Smooth muscle cell (in vitro differentiated cells): ENCODE measurements around the gene HOTAIR. TPM values are rescaled to one million over a fixed set of nuclear protein-coding genes. Genes with fewer than 3 reads are reported as not detected.

Experiments
- DNase-seq: peaks from one replicate; lab custom pipeline; 2025; ENCODE audit not compliant: unreplicated experiment; lab: John Stamatoyannopoulos, UW
- H2AFZ ChIP-seq: fragments of 200-600 bp; sonication (generic); 2 replicates; pipeline ENCODE4 v1.6.0; 2016; ENCODE audit warnings: antibody characterized with exemption, low read depth, mild to moderate bottlenecking
- H3F3A ChIP-seq: fragments of 200-600 bp; sonication (generic); 2 replicates; pipeline ENCODE4 v1.6.0; 2017; ENCODE audit warnings: antibody characterized with exemption, low read depth
- H3K27ac ChIP-seq: fragments of 200-600 bp; sonication (generic); 2 replicates; pipeline ENCODE4 v1.5.1; 2016; ENCODE audit warnings: low read depth, mild to moderate bottlenecking
- H3K27me3 ChIP-seq: fragments of 200-600 bp; sonication (generic); 2 replicates; pipeline ENCODE4 v1.6.1; 2016; ENCODE audit warnings: low read depth, mild to moderate bottlenecking
- H3K36me3 ChIP-seq: fragments of 200-600 bp; sonication (generic); 2 replicates; pipeline ENCODE4 v1.5.1; 2016; ENCODE audit warnings: low read depth
- H3K4me1 ChIP-seq: fragments of 200-600 bp; sonication (generic); 2 replicates; pipeline ENCODE4 v1.5.1; 2016; ENCODE audit warnings: low read depth
- H3K4me2 ChIP-seq: fragments of 200-600 bp; sonication (generic); 2 replicates; pipeline ENCODE4 v1.6.0; 2016; ENCODE audit warnings: mild to moderate bottlenecking
- H3K4me3 ChIP-seq: fragments of 200-600 bp; sonication (generic); 2 replicates; pipeline ENCODE4 v1.5.1; 2016; ENCODE audit warnings: mild to moderate bottlenecking
- H3K79me2 ChIP-seq: fragments of 200-600 bp; sonication (generic); 2 replicates; pipeline ENCODE4 v1.6.0; 2016; ENCODE audit warnings: low read depth, mild to moderate bottlenecking
- H3K9ac ChIP-seq: fragments of 200-600 bp; sonication (generic); 2 replicates; pipeline ENCODE4 v1.6.0; 2016; ENCODE audit warnings: low read depth
- H3K9me3 ChIP-seq: fragments of 200-600 bp; sonication (generic); replicated peaks from 2 replicates; pipeline ENCODE4 v1.5.1; 2016; ENCODE audit warnings: low read depth
- H4K20me1 ChIP-seq: fragments of 200-600 bp; sonication (generic); 2 replicates; pipeline ENCODE4 v1.6.0; 2016; ENCODE audit warnings: low read depth
- WGBS: methylation state at CpG from one replicate; pipeline ENCODE4 v1.1.7; 2016; ENCODE audit warnings: low lambda C conversion rate; 5-methylcytosine and 5-hydroxymethylcytosine counted together
- polyA plus RNA-seq: library from polyadenylated mRNA; unstranded; fragments of >200 nt; fragmentation: Nextera tagmentation; extraction: Ambion mirVana; gene quantifications from 2 replicates; pipeline ENCODE4 v1.2.1, GENCODE V29; 2016
- total RNA-seq: library from RNA; depleted of rRNA; stranded (reverse); fragments of >200 nt; gene quantifications from 2 replicates; pipeline ENCODE4 v1.2.3, GENCODE V29; 2014
- TF ChIP-seq, protein P1 (sequence below): fragments of 200-600 bp; sonication (generic); IDR thresholded peaks from 2 replicates; pipeline ENCODE4 v1.5.1; 2017; ENCODE audit warnings: borderline replicate concordance, mild to moderate bottlenecking, antibody characterized with exemption; ENCODE audit not compliant: insufficient read depth, poor library complexity, severe bottlenecking

The HOTAIR gene
- total and polyA plus RNA-seq, 2 experiments from 2014 or later, result 0.43 TPM; not detected in 1

DNA sequence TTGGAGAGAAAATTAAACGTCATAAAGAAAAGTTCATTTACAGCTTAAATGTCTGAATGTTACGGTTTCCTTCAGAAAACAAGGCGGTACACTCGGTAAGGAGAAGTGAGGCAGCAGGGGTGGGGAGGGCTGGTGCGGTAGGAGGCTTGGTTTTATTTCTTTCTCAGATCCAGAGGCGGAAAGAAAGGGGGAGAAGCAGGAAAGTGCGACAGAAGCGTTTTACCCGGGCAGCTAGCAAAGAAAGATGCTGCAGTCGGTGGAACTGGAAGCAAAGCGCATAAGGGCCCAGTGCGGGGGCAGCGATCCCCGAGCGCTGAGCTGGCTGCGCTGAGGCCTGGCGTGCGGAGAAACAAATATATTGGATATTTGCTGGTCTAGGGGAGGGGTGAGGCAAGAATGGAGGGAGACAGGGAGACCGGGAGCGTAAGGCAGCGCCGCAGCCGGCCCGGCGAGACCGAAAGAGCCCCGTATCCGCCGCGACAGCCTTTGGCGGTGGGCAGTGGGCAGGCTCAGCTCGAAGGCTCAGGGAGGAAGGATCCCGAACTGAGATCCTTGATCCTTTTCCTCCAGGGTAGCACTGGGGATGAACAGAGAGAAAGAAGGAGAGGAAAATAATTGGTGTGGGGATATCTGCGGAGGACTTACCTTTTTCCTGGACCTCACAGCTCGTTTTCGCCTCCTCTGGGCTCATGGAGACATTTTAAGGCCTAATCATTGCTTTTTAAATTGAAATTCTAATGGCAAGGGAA is 8.2 kb downstream of the HOTAIR start:
- DNase-seq, result no peak
- no peak overlapping the region for H3K9ac ChIP-seq
- no peaks in the 10 kb centered on the region for H3K79me2 ChIP-seq
- no peaks in the 10 kb centered on the region for H3K9me3 ChIP-seq
- H3K4me2 ChIP-seq, result peak overlapping the region; percentile 63
- no peaks in the 10 kb centered on the region for H3F3A ChIP-seq
- H3K27ac ChIP-seq, result no peak overlapping the region
- no peaks in the 10 kb centered on the region for H3K36me3 ChIP-seq
- H3K27me3 ChIP-seq, result peaks cover 100% of the 10 kb centered on the region
- peak overlapping the region; percentile 30 for H3K4me3 ChIP-seq
- TF ChIP-seq, protein P1, sequence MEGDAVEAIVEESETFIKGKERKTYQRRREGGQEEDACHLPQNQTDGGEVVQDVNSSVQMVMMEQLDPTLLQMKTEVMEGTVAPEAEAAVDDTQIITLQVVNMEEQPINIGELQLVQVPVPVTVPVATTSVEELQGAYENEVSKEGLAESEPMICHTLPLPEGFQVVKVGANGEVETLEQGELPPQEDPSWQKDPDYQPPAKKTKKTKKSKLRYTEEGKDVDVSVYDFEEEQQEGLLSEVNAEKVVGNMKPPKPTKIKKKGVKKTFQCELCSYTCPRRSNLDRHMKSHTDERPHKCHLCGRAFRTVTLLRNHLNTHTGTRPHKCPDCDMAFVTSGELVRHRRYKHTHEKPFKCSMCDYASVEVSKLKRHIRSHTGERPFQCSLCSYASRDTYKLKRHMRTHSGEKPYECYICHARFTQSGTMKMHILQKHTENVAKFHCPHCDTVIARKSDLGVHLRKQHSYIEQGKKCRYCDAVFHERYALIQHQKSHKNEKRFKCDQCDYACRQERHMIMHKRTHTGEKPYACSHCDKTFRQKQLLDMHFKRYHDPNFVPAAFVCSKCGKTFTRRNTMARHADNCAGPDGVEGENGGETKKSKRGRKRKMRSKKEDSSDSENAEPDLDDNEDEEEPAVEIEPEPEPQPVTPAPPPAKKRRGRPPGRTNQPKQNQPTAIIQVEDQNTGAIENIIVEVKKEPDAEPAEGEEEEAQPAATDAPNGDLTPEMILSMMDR, result no peak
- H2AFZ ChIP-seq, result peak overlapping the region; percentile 68
- 4% methylated on average over 36 of the region's 36 CpGs for WGBS
- no peaks in the 10 kb centered on the region for H4K20me1 ChIP-seq
- H3K4me1 ChIP-seq, result no peaks in the 10 kb centered on the region

DNA sequence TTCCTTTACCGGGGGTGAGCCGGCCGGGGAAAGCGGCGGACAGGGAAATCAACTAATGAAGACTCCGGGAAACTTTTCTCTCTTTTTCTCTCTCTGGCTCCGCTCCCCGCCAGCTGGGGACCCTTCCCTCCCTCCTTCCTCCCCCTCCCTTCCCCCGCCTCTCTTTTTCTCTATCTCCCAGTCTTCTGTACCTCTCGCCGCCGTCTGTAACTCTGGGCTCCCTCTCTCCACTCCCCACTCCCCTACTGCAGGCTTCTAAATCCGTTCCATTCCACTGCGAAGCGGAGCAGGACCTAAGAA is 8.7 kb downstream of the HOTAIR start:
- WGBS, result 4% methylated on average over 11 of the region's 15 CpGs
- DNase-seq, result no peak
- Histone ChIP-seq H3K4me2 (peak overlapping the region; percentile 63), H3K36me3 (no peaks in the 10 kb centered on the region), H3K4me3 (peak overlapping the region; percentile 30), H3K9me3 (no peaks in the 10 kb centered on the region), H3K79me2 (no peaks in the 10 kb centered on the region), H3K27ac (no peak overlapping the region), H3K4me1 (no peaks in the 10 kb centered on the region), H3K27me3 (peaks cover 100% of the 10 kb centered on the region), H3F3A (no peaks in the 10 kb centered on the region), H4K20me1 (no peaks in the 10 kb centered on the region), H3K9ac (no peak overlapping the region), H2AFZ (peak overlapping the region; percentile 68)
- TF ChIP-seq, protein P1, result no peak

DNA sequence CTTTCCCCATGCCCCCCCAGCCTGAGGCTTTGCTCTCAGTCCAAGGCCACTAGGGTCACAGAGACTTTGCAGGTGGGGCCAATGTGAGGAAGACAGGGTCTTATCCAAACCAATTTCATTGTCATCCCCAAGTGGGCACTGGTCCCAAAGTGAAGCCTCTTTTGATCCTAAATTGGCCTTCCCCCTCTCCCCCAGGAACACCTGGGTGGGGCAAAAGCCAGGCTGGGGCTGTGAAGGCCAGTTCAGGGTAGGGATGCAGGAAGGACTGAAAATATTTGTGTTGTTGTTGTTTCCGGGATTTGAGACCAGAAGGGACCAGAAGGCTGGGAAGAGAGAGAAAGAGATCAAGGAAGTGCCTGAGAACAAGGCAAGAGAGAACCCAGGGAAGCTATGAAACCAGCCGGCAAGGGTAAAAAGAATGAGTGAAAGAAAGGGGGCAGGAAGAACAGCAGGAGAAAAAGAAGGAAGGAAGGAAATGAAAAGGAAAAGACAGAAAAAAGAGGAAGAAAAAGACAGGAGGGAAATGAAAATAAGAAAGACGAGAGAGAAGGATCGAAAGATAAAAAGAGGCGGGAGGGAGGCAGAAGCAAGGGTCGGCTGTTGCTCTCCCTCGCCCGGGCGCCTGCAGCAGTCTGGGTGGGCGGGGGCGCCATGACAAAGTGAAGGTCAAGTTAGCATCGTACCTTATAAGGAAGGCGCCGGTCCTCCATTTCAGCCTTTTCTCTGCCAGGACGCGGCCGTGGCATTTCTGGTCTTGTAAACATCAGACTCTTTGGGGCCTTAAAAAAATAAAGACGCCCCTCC is 9.3 kb downstream of the HOTAIR start:
- Histone ChIP-seq H3K27me3 (peaks cover 100% of the 10 kb centered on the region), H3K27ac (no peak overlapping the region), H3K9me3 (no peaks in the 10 kb centered on the region), H2AFZ (peak overlapping the region; percentile 68), H3K4me2 (peak overlapping the region; percentile 63), H4K20me1 (no peaks in the 10 kb centered on the region), H3K79me2 (no peaks in the 10 kb centered on the region), H3K4me1 (no peaks in the 10 kb centered on the region), H3K9ac (no peak overlapping the region), H3K4me3 (peak overlapping the region; percentile 30), H3K36me3 (no peaks in the 10 kb centered on the region), H3F3A (no peaks in the 10 kb centered on the region)
- TF ChIP-seq, protein P1, result no peak
- 3% methylated on average over 18 of the region's 18 CpGs for WGBS
- no peak for DNase-seq
